RWPE1 (cell line): Measurements from ENCODE around the gene MYMK.

Experiments used
- CTCF ChIA-PET: fragments of 350-600 bp; sonication (Branson Sonifier 250); formaldehyde crosslinking; extraction: SDS; loops from one replicate; lab custom pipeline; 2021; lab: Yijun Ruan, JAX
- POLR2A ChIA-PET: fragments of 400-600 bp; formaldehyde crosslinking; extraction: SDS; loops from one replicate; lab custom pipeline; 2020; ENCODE audit warnings: antibody characterized with exemption; ENCODE audit not compliant: low non-redundant PET; lab: Yijun Ruan, JAX
- DNase-seq: peaks from one replicate; pipeline ENCODE4 v3.0.0; 2012; ENCODE audit warnings: low spot score
- H3K27ac ChIP-seq: fragments of 450-650 bp; 2 replicates; pipeline ENCODE4 v1.5.1; 2017
- TF ChIP-seq, protein P1 (sequence below): fragments of 450-650 bp; conservative IDR thresholded peaks from 2 replicates; pipeline ENCODE4 v1.5.1; 2017; ENCODE audit warnings: low read depth, mild to moderate bottlenecking

MYMK gene

DNA sequence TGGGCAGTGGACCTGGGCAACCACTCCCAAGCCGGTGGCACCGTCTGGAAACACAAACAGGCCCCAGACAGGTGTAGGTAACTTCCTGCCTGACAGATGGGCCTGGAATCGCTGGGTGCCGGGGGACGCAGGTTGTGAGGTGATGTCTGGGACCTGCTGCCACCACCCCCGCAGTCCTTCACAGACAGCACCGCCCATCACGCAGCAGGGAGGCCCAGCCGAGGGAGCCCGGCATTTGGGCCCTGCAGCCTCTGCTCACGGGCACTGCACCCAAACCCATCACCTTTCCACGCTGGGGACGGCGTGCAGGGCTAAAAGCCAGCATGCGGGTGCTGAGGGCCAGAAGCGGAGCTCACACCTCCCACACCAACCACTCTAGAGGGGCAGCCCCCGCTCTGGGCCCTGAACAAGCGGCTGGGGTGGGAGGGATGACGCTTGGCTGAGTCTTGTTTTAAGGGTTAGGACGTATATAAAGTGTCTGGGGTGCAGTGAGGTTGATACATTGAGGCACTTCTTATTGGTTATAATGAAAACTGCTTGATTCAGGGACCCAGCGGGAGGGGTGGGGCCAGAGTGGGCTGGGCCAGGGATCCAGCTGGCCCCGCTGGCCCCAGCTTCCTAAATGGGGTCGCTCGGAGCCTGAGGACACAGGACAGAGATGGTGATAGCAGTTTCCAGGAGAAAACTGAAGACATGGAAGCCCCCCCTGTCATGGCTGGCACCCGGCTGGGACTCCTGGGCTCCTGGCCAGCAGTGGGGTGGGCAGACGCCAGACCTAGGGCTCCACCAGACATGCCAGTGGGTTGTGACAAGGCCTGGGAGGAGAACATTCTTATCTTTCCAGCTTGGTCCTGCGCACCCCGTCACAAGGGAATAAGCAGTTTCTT is 11.3 kb downstream of the MYMK start:
- ChIA-PET POLR2A (no interaction called here), CTCF (no interaction called here)
- TF ChIP-seq, protein P1, sequence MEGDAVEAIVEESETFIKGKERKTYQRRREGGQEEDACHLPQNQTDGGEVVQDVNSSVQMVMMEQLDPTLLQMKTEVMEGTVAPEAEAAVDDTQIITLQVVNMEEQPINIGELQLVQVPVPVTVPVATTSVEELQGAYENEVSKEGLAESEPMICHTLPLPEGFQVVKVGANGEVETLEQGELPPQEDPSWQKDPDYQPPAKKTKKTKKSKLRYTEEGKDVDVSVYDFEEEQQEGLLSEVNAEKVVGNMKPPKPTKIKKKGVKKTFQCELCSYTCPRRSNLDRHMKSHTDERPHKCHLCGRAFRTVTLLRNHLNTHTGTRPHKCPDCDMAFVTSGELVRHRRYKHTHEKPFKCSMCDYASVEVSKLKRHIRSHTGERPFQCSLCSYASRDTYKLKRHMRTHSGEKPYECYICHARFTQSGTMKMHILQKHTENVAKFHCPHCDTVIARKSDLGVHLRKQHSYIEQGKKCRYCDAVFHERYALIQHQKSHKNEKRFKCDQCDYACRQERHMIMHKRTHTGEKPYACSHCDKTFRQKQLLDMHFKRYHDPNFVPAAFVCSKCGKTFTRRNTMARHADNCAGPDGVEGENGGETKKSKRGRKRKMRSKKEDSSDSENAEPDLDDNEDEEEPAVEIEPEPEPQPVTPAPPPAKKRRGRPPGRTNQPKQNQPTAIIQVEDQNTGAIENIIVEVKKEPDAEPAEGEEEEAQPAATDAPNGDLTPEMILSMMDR, result no peak
- peak overlapping the region; percentile 49 for H3K27ac ChIP-seq
- no peak for DNase-seq

DNA sequence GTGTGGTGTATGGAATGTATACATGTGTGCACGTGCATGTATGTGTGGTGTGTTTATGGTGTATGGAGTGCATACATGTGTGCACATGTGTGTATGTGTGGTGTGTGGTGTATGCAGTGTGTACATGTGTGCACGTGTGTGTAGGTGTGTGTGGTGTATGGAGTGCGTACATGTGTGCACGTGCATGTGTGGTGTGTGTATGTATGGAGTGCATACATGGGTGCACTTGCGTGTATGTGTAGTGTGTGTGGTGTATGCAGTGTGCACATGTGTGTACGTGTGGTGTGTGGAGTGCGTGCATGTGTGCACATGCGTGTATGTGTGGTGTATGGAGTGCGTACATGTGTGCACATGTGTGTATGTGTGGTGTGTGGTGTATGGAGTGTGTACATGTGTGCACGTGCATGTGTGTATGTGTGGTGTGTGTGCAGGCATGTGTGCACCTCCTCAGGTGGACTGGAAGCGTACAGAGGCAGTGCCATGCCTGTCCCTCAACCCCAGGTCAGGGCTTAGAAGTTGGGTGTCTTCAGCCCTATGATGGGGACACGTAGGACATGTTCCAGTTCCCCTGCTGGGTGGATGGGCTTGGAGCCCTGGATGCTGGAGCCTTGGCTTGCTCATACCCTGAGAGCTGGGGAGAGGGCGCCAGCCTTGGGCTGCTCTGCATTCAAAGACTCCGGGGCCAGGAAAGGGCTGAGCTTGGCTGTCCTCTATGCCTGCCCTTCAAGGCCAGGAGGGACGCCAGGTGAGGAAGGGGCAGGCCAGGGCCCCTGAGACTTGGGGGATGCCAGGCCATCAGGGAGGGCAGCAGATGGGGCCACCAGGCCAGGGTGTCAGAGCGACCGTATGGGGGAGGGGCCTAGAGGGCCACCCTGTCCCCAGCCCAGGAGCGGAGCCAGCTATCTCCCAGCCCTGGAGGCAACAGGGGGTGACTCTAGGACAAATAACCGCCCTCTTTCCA is 12.2 kb downstream of the MYMK start:
- peak overlapping the region; percentile 49 for H3K27ac ChIP-seq
- no peak for DNase-seq
- ChIA-PET POLR2A (no interaction called here), CTCF (no interaction called here)
- TF ChIP-seq, protein P1, result no peak

DNA sequence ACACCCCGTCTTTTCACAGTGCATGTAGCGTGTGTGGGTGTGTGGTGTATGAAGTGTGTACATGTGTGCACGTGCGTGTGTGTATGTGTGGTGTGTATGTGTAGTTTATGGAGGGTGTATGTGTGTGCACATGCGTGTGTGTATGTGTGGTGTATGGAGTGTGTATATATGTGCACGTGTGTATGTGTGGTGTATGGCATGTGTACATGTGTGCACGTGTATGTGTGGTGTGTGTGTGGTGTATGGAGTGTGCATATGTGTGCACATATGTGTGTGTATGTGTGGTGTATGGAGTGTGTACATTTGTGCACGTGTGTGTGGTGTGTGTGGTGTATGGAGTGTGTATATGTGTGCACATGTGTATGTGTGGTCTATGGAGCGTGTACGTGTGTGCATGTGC is 13.2 kb downstream of the MYMK start:
- peak overlapping the region; percentile 85 for H3K27ac ChIP-seq
- DNase-seq, result no peak
- POLR2A ChIA-PET, result no interaction called here
- TF ChIP-seq, protein P1, result no peak
- CTCF ChIA-PET, result no interaction called here

DNA sequence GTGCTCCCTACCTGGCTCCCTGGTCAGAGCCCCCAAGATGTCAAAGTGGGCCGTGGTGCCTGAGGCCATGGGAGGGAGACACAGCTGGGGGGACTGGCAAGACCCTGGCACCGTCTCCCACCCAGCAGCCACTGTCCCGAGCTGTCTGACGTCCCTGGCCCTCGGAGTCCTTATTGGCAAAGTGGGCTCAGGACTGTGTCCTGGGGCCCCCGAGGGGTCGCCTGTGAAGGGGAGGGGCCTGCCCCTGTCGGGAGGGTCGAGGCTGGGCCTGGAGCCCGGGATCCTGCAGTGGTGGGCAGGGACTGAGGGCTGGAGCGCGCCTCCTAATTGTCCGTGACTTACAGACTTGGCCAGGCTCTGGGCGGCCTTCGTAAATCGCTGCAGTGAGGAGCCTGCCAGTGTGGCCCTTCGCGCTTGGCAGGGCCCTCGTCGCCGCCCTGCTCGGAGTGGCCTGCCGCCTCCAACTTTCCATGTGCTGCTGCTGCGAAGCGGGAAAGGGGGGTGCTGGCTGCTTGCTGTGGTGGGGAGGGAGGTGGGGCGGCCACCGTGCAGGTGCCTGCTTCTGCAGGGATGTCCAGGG is 13.7 kb downstream of the MYMK start:
- DNase-seq, result no peak

DNA sequence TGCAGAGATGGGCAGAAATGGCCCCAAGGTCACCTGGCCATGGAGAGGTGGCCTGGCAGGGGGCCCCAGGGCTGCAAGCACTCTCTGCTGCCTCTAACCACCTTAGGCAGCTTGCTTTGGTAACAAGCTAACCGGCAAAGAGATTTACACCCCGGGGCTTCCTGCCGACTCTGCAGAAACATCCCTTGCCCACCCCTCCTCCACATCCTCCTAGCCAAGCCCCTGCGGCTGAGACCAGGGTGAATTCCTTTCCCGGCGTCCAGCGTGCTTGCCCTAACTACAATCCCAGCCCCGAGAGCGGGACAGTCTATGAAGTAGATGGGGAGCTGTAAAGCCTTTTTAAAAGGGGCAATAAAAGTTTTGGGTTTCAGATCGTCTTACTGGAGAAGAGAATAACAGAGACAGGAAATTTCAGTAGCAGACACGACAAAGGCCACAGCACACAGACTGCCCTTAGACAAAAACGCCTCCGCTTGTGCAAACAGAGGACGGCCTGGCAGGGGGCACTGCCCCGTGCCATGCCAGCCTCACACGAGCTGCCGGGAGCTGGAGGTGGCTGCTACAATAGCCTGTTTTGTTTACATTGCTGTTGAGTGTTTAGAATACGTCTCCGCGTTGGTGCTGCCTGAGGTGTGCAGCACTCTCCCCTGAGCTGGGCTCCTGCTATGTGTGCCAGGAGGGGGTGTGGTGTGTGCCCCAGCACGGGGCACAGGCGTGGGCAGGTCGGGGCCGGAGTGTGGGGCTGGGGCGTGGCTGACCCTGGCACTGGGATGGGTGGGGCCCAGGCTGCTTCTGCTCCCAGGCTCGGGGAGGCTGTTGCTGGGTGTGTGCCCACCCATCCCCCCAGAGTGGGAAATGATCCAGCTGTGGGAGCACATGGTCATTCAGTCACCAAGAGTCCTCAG is 15.3 kb downstream of the MYMK start:
- ChIA-PET POLR2A (no interaction called here), CTCF (interaction anchor here (0.5 to 1.5 kb wide), 7 partner anchors 11 to 1650 kb away, joined by 3 to 6 read pairs (median 4); no protein-coding TSS in a partner anchor)
- peak overlapping the region; percentile 85 for H3K27ac ChIP-seq
- DNase-seq, result peak; percentile 48
- TF ChIP-seq, protein P1, result no peak

More for the DNA sequence above, 13.7 kb downstream of the MYMK start:
- ChIA-PET POLR2A (no interaction called here), CTCF (interaction anchor here (0.6 kb wide), 1 partner anchor 15 kb away, joined by 3 read pairs; no protein-coding TSS in a partner anchor)
- TF ChIP-seq, protein P1, result no peak
- H3K27ac ChIP-seq, result peak overlapping the region; percentile 85
